GM12878 (cell line): ENCODE measurements around the gene ARHGEF7. TPM values are rescaled to one million over a fixed set of nuclear protein-coding genes. Genes with fewer than 3 reads are reported as not detected.

Experiments used
- ATAC-seq: fragments of 200-7000 bp; cut with Tn5 transposase; 3 replicates; pipeline ENCODE4 v1.9.1; 2020; ENCODE audit warnings: mild to moderate bottlenecking, moderate library complexity
- BruUV-seq: library from RNA; stranded (reverse); fragments of 400-500 nt; replicated peaks from 2 replicates; lab custom pipeline; 2021; lab: Mats Ljungman, UMichigan
- CTCF ChIA-PET: fragments of 300-600 bp; sonication (Branson Sonifier 250); formaldehyde crosslinking; extraction: SDS; loops from one replicate; lab custom pipeline; 2021; ENCODE audit warnings: inconsistent platforms; lab: Yijun Ruan, JAX
- POLR2A ChIA-PET: fragments of 350-600 bp; formaldehyde crosslinking; extraction: SDS; loops from one replicate; lab custom pipeline; 2021; ENCODE audit warnings: inconsistent platforms; lab: Charles Lee
- RAD21 ChIA-PET: fragments of 300-600 bp; sonication (Branson Sonifier 250); formaldehyde crosslinking; loops from one replicate; lab custom pipeline; 2023; ENCODE audit warnings: antibody characterized with exemption; ENCODE audit not compliant: unreplicated experiment; lab: Charles Lee
- SMC1A ChIA-PET: fragments of 300-600 bp; sonication (Branson Sonifier 250); formaldehyde crosslinking; loops from one replicate; lab custom pipeline; 2023; ENCODE audit not compliant: unreplicated experiment, uncharacterized antibody; lab: Charles Lee
- DNase-seq: peaks from one replicate; pipeline ENCODE4 v3.0.0-alpha.2; 2011; ENCODE audit warnings: low read depth, low spot score
- FAIRE-seq: peaks from 3 replicates; lab custom pipeline; 2011; peaks lifted over from hg19 to GRCh38; lab: Jason Lieb, UNC
- H2AFZ ChIP-seq: 2 replicates; pipeline ENCODE4 v1.6.0; 2011; ENCODE audit warnings: low read depth, low read length, control low read depth; ENCODE audit not compliant: control insufficient read depth
- H3K27ac ChIP-seq: 2 replicates; pipeline ENCODE4 v1.5.1; 2011; ENCODE audit warnings: control low read depth; ENCODE audit not compliant: control insufficient read depth, insufficient read depth
- H3K27me3 ChIP-seq, 2 experiments: replicated peaks in 1 of 2; 2 replicates each; pipeline versions ENCODE4 v1.6.0 to v1.6.1; 2011; ENCODE audit warnings: low read length in 1 of 2; ENCODE audit not compliant: control insufficient read depth in 2 of 2, insufficient read depth in 2 of 2
- H3K36me3 ChIP-seq, 2 experiments: 2 replicates each; pipeline ENCODE4 v1.5.1; 2011; ENCODE audit warnings: low read length in 1 of 2; ENCODE audit not compliant: control insufficient read depth in 2 of 2, insufficient read depth in 2 of 2
- H3K4me1 ChIP-seq: 2 replicates; pipeline ENCODE4 v1.6.1; 2011; ENCODE audit warnings: mild to moderate bottlenecking, low read length, moderate library complexity, mixed read lengths; ENCODE audit not compliant: control insufficient read depth, insufficient read depth
- H3K4me2 ChIP-seq: 2 replicates; pipeline ENCODE4 v1.6.0; 2011; ENCODE audit warnings: control low read depth; ENCODE audit not compliant: control insufficient read depth, insufficient read depth
- H3K4me3 ChIP-seq: fragments of 200-600 bp; sonication (generic); 2 replicates; pipeline ENCODE4 v1.5.1; 2016
- H3K79me2 ChIP-seq: 2 replicates; pipeline ENCODE4 v1.6.0; 2011; ENCODE audit warnings: low read length; ENCODE audit not compliant: control insufficient read depth, insufficient read depth
- H3K9ac ChIP-seq: 2 replicates; pipeline ENCODE4 v1.8.0; 2011; ENCODE audit warnings: low read length, control low read depth, mixed read lengths; ENCODE audit not compliant: control insufficient read depth, insufficient read depth
- H3K9me3 ChIP-seq: replicated peaks from 3 replicates; pipeline ENCODE4 v1.5.1; 2011; ENCODE audit warnings: mild to moderate bottlenecking, low read length; ENCODE audit not compliant: control insufficient read depth, insufficient read depth
- H4K20me1 ChIP-seq: 2 replicates; pipeline ENCODE4 v1.6.0; 2011; ENCODE audit not compliant: control insufficient read depth, insufficient read depth
- IKZF1 ChIP-seq: fragments of 450-650 bp; conservative IDR thresholded peaks from 2 replicates; pipeline ENCODE4 v1.6.1; 2017; ENCODE audit warnings: antibody characterized with exemption, mild to moderate bottlenecking
- NBN ChIP-seq: fragments of 450-650 bp; IDR thresholded peaks from 2 replicates; pipeline ENCODE4 v1.6.1; 2016
- RAD21 ChIP-seq: IDR thresholded peaks from 2 replicates; pipeline ENCODE4 v1.6.1; 2011; ENCODE audit warnings: mild to moderate bottlenecking, low read depth, low read length, moderate library complexity; ENCODE audit not compliant: insufficient read depth
- SP1 ChIP-seq: IDR thresholded peaks from one replicate; pipeline ENCODE4 v1.6.1; 2011; ENCODE audit warnings: low read depth, low read length
- YBX1 ChIP-seq: fragments of 450-650 bp; IDR thresholded peaks from 2 replicates; pipeline ENCODE4 v1.6.1; 2016; ENCODE audit warnings: antibody characterized with exemption
- ZNF384 ChIP-seq: IDR thresholded peaks from 2 replicates; pipeline ENCODE4 v1.6.1; 2012; ENCODE audit warnings: low read depth, mild to moderate bottlenecking, low read length, improper control_type of control experiment, borderline replicate concordance
- ZNF592 ChIP-seq: fragments of 450-650 bp; IDR thresholded peaks from 2 replicates; pipeline ENCODE4 v1.6.1; 2017; ENCODE audit warnings: mild to moderate bottlenecking, moderate library complexity
- WGBS: methylation state at CpG from one replicate; pipeline ENCODE4 v1.1.6; 2016; ENCODE audit warnings: low lambda C conversion rate; ENCODE audit not compliant: insufficient replicate concordance, insufficient coverage; ENCODE audit errors: missing lambda C conversion rate; 5-methylcytosine and 5-hydroxymethylcytosine counted together
- in situ Hi-C: fragments of 300-500 bp; cut with MboI; formaldehyde crosslinking; loops from 9 replicates; pipeline ENCODE4 v1.14.3; 2018; ENCODE audit warnings: mixed read lengths
- intact Hi-C: fragments of 100-400 bp; cut with micrococcal nuclease; formaldehyde crosslinking; loops from one replicate; pipeline ENCODE4 v1.14.2; 2022; ENCODE audit not compliant: unreplicated experiment
- polyA plus RNA-seq, 11 experiments: library from polyadenylated mRNA; depleted of rRNA in 4 of 11; unstranded in 6 of 11; stranded (reverse) in 5 of 11; fragments of >200 nt; fragmentation: Nextera tagmentation in 4 of 11; fragmentation: Illumina TruSeq in 1 of 11; extraction: Ambion mirVana in 4 of 11; extraction: Trizol in 1 of 11; gene quantifications; 1 replicate in 1 of 11; 2 replicates in 10 of 11; pipeline versions ENCODE4 v1.2.1 to v1.2.3, GENCODE V29; 2011 to 2016; ENCODE audit warnings: inconsistent platforms in 2 of 11, missing spikeins in 2 of 11, low read depth in 1 of 11
- total RNA-seq, 4 experiments: library from RNA; depleted of rRNA in 3 of 4; stranded (reverse); fragments of >200 nt in 3 of 4; fragmentation: Illumina TruSeq in 1 of 4; extraction: Trizol in 1 of 4; gene quantifications; 2 replicates each; pipeline versions ENCODE4 v1.2.1 to v1.2.3, GENCODE V29; 2013 to 2021

ARHGEF7 gene
- total and polyA plus RNA-seq, 10 of the 15 experiments (the other 5 are each of a cell fraction or from before 2014, with no cell fraction given): 4.7 to 65.5 (median 36.6) TPM

DNA sequence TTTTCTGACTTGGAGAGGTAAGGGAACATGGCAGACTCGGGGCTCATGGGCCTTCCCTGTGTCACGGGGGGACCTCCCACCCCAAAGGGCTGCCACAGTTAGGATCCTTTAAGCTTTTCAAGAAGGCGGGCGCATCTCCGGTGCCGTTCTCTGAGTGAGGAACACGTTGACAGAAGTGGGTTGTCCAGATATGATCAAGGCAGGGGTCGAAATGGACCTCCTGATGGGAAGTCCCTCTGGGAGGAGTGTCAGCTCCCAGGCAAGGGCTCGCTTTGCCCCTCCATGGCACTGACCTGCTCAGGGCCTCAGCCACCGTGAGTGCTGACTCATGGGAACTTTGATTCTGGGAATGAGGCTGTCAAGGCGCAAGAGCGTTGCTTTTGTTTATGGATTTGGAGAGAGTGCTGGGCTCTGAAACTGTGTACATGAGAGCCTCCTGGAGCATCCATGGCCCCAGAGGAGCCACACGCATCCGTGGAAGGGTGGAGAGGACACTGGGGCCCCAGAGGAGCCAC, 198.9 kb downstream of the ARHGEF7 start (continued):
- no peak for TF ChIP-seq ZNF592

DNA sequence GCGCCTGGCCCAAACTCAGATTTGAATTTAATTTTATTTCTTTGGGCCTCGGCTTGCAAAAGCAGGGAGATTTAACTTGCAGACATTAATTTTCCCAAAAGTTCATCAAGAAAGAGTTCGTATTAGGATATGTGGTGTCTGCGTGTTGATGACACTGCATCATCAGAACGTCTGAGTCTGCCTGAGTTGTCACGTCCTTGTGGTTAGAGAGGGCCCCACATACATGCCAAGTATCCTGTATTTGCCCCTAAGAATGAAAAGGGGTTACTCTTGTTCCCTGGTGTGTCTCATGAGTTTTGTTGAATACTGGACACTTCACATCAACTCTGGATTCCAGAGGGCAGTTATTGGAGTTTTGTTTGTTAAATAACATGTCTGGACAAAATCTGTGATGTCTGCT, 199.7 kb downstream of the ARHGEF7 start:
- Histone ChIP-seq H3K36me3 (peaks cover 0 to 4% of the 10 kb centered on the region in 2 experiments; a peak in 3 of 4 replicates), H3K4me3 (no peak overlapping the region), H3K9ac (no peak overlapping the region), H3K4me2 (no peak overlapping the region), H3K79me2 (no peaks in the 10 kb centered on the region), H2AFZ (no peak overlapping the region), H4K20me1 (no peaks in the 10 kb centered on the region), H3K9me3 (no peaks in the 10 kb centered on the region), H3K27me3 (no peaks in the 10 kb centered on the region), H3K27ac (no peak overlapping the region), H3K4me1 (no peaks in the 10 kb centered on the region)
- no peak for TF ChIP-seq ZNF384
- no peak for TF ChIP-seq SP1
- TF ChIP-seq YBX1: no peak
- TF ChIP-seq RAD21: no peak
- no peak for TF ChIP-seq IKZF1
- no peak for TF ChIP-seq NBN
- ChIA-PET POLR2A (no interaction called here), CTCF (no interaction called here), SMC1A (no interaction called here), RAD21 (no interaction called here)
- ATAC-seq (no peak), DNase-seq (no peak), FAIRE-seq (no peak)
- intact Hi-C loops (no loop called here), in situ Hi-C loops (no loop called here)
- no TSS peak for BruUV-seq
- 61% methylated on average over 6 of the region's 6 CpGs for WGBS
